HepG2 (cell line): ENCODE results near the gene CYRIA. TPM values are rescaled to one million over a fixed set of nuclear protein-coding genes. Genes with fewer than 3 reads are reported as not detected.

Experiments used
- ATAC-seq: fragments of 200-7000 bp; cut with Tn5 transposase; 3 replicates; pipeline ENCODE4 v1.9.1; 2020; ENCODE audit warnings: mild to moderate bottlenecking, moderate library complexity
- BruUV-seq: library from RNA; stranded (reverse); fragments of 400-500 nt; replicated peaks from 2 replicates; lab custom pipeline; 2021; lab: Mats Ljungman, UMichigan
- CTCF ChIA-PET: fragments of 300-600 bp; formaldehyde crosslinking; extraction: SDS; loops from one replicate; lab custom pipeline; 2021; ENCODE audit warnings: low total read pairs, inconsistent platforms, low intra/inter-chr PET ratio; lab: Yijun Ruan, JAX
- POLR2A ChIA-PET: fragments of 350-600 bp; sonication (Branson Sonifier 250); formaldehyde crosslinking; loops from one replicate; lab custom pipeline; 2020; ENCODE audit warnings: antibody characterized with exemption, inconsistent platforms; lab: Yijun Ruan, JAX
- DNase-seq: peaks from one replicate; pipeline ENCODE4 v3.0.0-alpha.2; 2015; ENCODE audit warnings: low spot score
- FAIRE-seq: peaks from 3 replicates; lab custom pipeline; 2011; peaks lifted over from hg19 to GRCh38; lab: Jason Lieb, UNC
- H2AFZ ChIP-seq: one replicate; pipeline ENCODE4 v1.6.1; 2011; ENCODE audit warnings: low read length, inconsistent platforms
- H3K27ac ChIP-seq: fragments of 300-600 bp; 3 replicates; pipeline ENCODE4 v1.8.0; 2011; ENCODE audit warnings: mixed run types, mild to moderate bottlenecking, mixed read lengths, low read length, inconsistent platforms; ENCODE audit not compliant: insufficient read depth; ENCODE audit errors: extremely low read length
- H3K27me3 ChIP-seq, 2 experiments: fragments of 200-600 bp in 1 of 2; 2 replicates in 1 of 2; 3 replicates in 1 of 2; pipeline versions ENCODE4 v1.6.0 to v1.8.0; 2011; ENCODE audit warnings: low read length in 2 of 2, mild to moderate bottlenecking in 2 of 2, moderate library complexity in 2 of 2, inconsistent platforms in 1 of 2; ENCODE audit not compliant: insufficient read depth in 2 of 2, control insufficient read depth in 1 of 2
- H3K36me3 ChIP-seq, 2 experiments: fragments of 200-600 bp in 1 of 2; replicated peaks in 1 of 2; 2 replicates in 1 of 2; 3 replicates in 1 of 2; pipeline versions ENCODE4 v1.5.1 to v1.8.0; 2011; ENCODE audit warnings: low read length in 2 of 2, inconsistent platforms in 1 of 2; ENCODE audit not compliant: insufficient read depth in 2 of 2, control insufficient read depth in 1 of 2
- H3K4me1 ChIP-seq: 2 replicates; pipeline ENCODE4 v1.5.1; 2012; ENCODE audit warnings: low read length, inconsistent platforms; ENCODE audit not compliant: insufficient read depth
- H3K4me2 ChIP-seq: 2 replicates; pipeline ENCODE4 v1.6.0; 2011; ENCODE audit warnings: low read depth, low read length, inconsistent platforms
- H3K4me3 ChIP-seq, 3 experiments: fragments of 200-600 bp in 1 of 3; sonication (generic), shearing (Covaris generic) in 1 of 3; replicated peaks in 1 of 3; 2 replicates each; pipeline ENCODE4 v1.5.1; 2011 to 2016; ENCODE audit warnings: low read length in 3 of 3, inconsistent platforms in 2 of 3, low read depth in 2 of 3, mild to moderate bottlenecking in 2 of 3, control low read depth in 1 of 3, mixed read lengths in 1 of 3; ENCODE audit not compliant: insufficient read depth in 1 of 3
- H3K79me2 ChIP-seq: one replicate; pipeline ENCODE4 v1.6.1; 2011; ENCODE audit warnings: low read length, inconsistent platforms; ENCODE audit not compliant: insufficient read depth
- H3K9ac ChIP-seq: 2 replicates; pipeline ENCODE4 v1.6.0; 2011; ENCODE audit warnings: mild to moderate bottlenecking, low read depth, low read length, inconsistent platforms; ENCODE audit not compliant: insufficient read depth
- H3K9me3 ChIP-seq: 2 replicates; pipeline ENCODE4 v1.5.1; 2012; ENCODE audit warnings: mild to moderate bottlenecking, low read length
- H4K20me1 ChIP-seq: 2 replicates; pipeline ENCODE4 v1.6.0; 2011; ENCODE audit warnings: inconsistent platforms, mild to moderate bottlenecking, low read length, moderate library complexity; ENCODE audit not compliant: insufficient read depth
- ARID4A ChIP-seq: sonication (generic); formaldehyde crosslinking; IDR thresholded peaks from 2 replicates; pipeline ENCODE4 v1.5.0; 2020; ENCODE audit warnings: mild to moderate bottlenecking, missing genetic modification reagents, borderline replicate concordance
- ESRRA ChIP-seq: sonication (generic); formaldehyde crosslinking; IDR thresholded peaks from 2 replicates; pipeline ENCODE4 v1.5.1; 2020; ENCODE audit warnings: mild to moderate bottlenecking, low read depth, missing genetic modification reagents
- FOXK2 ChIP-seq: fragments of 450-650 bp; IDR thresholded peaks from 2 replicates; pipeline ENCODE4 v1.6.1; 2016
- MAFK ChIP-seq, 2 experiments: IDR thresholded peaks in 1 of 2; conservative IDR thresholded peaks in 1 of 2; 2 replicates each; pipeline ENCODE4 v1.6.1; 2011; ENCODE audit warnings: improper control_type of control experiment in 2 of 2, low read length in 2 of 2
- NR2F6 ChIP-seq, 2 experiments: IDR thresholded peaks; 2 replicates each; pipeline ENCODE4 v1.6.1; 2016; ENCODE audit warnings: antibody characterized with exemption in 1 of 2, mild to moderate bottlenecking in 1 of 2
- PLRG1 ChIP-seq: fragments of 450-650 bp; conservative IDR thresholded peaks from 2 replicates; pipeline ENCODE4 v1.6.1; 2016
- POLR2G ChIP-seq: fragments of 200-400 bp; formaldehyde crosslinking; IDR thresholded peaks from 2 replicates; pipeline ENCODE4 v1.6.1; 2018; ENCODE audit warnings: mild to moderate bottlenecking, low read depth, low read length, moderate library complexity
- ZBTB1 ChIP-seq: sonication (generic); formaldehyde crosslinking; IDR thresholded peaks from 2 replicates; pipeline ENCODE4 v1.4.0; 2020; ENCODE audit warnings: missing genetic modification reagents, borderline replicate concordance
- ZNF17 ChIP-seq: sonication (generic); formaldehyde crosslinking; IDR thresholded peaks from 2 replicates; pipeline ENCODE4 v1.5.0; 2020; ENCODE audit warnings: mild to moderate bottlenecking, missing genetic modification reagents
- ZNF513 ChIP-seq: sonication (generic); formaldehyde crosslinking; conservative IDR thresholded peaks from 2 replicates; pipeline ENCODE4 v1.5.0; 2020; ENCODE audit warnings: missing genetic modification reagents
- ZNF816 ChIP-seq: sonication (generic); formaldehyde crosslinking; IDR thresholded peaks from 2 replicates; pipeline ENCODE4 v1.8.0; 2022; ENCODE audit warnings: missing genetic modification reagents, mild to moderate bottlenecking, borderline replicate concordance
- WGBS: methylation state at CpG from one replicate; pipeline ENCODE4 v1.1.6; 2017; ENCODE audit warnings: low lambda C conversion rate; 5-methylcytosine and 5-hydroxymethylcytosine counted together
- in situ Hi-C: cut with HindIII; loops from 2 replicates; pipeline ENCODE4 v1.10.0; 2017; ENCODE audit warnings: low pct_unique_long_range_greater_than_20kb; ENCODE audit not compliant: extremely low pct_ligation_motif_present
- intact Hi-C: fragments of 100-400 bp; cut with micrococcal nuclease; formaldehyde crosslinking; loops from one replicate; pipeline ENCODE4 v1.10.0; 2022; ENCODE audit not compliant: unreplicated experiment
- polyA plus RNA-seq, 8 experiments: library from polyadenylated mRNA; depleted of rRNA in 3 of 8; stranded (reverse) in 7 of 8; unstranded in 1 of 8; fragments of >200 nt; fragmentation: Illumina TruSeq in 4 of 8; extraction: Trizol in 4 of 8; gene quantifications; 2 replicates each; pipeline versions ENCODE4 v1.2.1 to v1.2.3, GENCODE V29; 2011 to 2016; ENCODE audit warnings: low read depth in 4 of 8, missing spikeins in 1 of 8, mixed read lengths in 1 of 8; ENCODE audit not compliant: insufficient read depth in 1 of 8
- total RNA-seq, 5 experiments: library from RNA; depleted of rRNA; stranded (reverse); fragments of >200 nt; fragmentation: Illumina TruSeq; extraction: Trizol; gene quantifications; 2 replicates each; pipeline ENCODE4 v1.2.3, GENCODE V29; 2016; ENCODE audit warnings: low read depth in 1 of 5

The CYRIA gene
- total and polyA plus RNA-seq, 2 of the 13 experiments (the other 11 are each of a cell fraction or from before 2014, with no cell fraction given): 0.09 TPM; not detected in 1

DNA sequence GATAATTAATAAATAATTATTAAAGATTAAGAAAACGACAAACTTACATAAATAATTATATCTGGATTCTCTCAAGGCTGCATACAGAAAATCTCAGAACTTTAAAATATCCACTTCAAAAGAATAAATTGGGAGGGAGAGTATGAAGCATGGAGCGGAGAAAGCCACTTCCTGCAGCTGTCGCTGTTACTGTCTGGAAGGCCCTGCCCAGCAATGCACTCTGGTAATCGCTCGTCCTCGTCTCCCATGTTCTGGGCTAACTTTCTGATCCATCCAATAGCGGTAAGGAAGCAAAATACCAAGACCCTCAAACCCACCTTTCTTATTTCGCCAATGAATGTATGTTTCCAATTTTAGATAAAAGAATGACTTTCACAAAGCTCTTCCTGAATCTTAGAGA is 26.7 kb downstream of the CYRIA start:
- Histone ChIP-seq H3K36me3 (no peaks in the 10 kb centered on the region), H3K9me3 (no peaks in the 10 kb centered on the region), H3K4me1 (no peaks in the 10 kb centered on the region), H3K9ac (no peak overlapping the region), H3K4me3 (no peak overlapping the region), H3K79me2 (no peaks in the 10 kb centered on the region), H3K27me3 (no peaks in the 10 kb centered on the region; a peak in 1 of 5 replicates), H3K4me2 (no peak overlapping the region), H2AFZ (no peak overlapping the region), H3K27ac (no peak overlapping the region), H4K20me1 (no peaks in the 10 kb centered on the region)
- in situ Hi-C loops (no loop called here), intact Hi-C loops (no loop called here)
- DNase-seq: no peak
- no TSS peak for BruUV-seq
- ChIA-PET POLR2A (no interaction called here), CTCF (no interaction called here)
- no peak for FAIRE-seq
- TF ChIP-seq NR2F6 (IDR thresholded peaks at IDR 0.05) (no peak), NR2F6 (CRISPR knock-in tag; IDR thresholded peaks at IDR 0.05) (no peak), ARID4A (CRISPR knock-in tag) (no peak), FOXK2 (no peak), ZBTB1 (CRISPR knock-in tag) (no peak), ESRRA (CRISPR knock-in tag) (no peak), ZNF17 (CRISPR knock-in tag) (no peak), POLR2G (no peak), PLRG1 (no peak), ZNF513 (no peak), ZNF816 (CRISPR knock-in tag) (no peak), MAFK (conservative IDR thresholded peaks at IDR 0.05 in 1 of 2, IDR thresholded peaks at IDR 0.05 in 1 of 2; ENCODE audit: low read length in 2 of 2) (no peak)
- WGBS: 29% methylated on average over 8 of the region's 8 CpGs
- no peak for ATAC-seq
